Posterior cingulate gyrus (tissue), 11 donors: Measurements from ENCODE around the gene FASN.

Experiments
- DNase-seq, 10 donors: peaks; one replicate each; pipeline versions ENCODE4 v3.0.0 to v3.0.0-alpha.2; 2020 to 2021; ENCODE audit warnings: mixed read lengths in 3 of 10
- intact Hi-C: fragments of 100-400 bp; cut with DNase I; formaldehyde crosslinking; loops from one replicate; pipeline ENCODE4 v1.15.1; 2023

Gene FASN

DNA sequence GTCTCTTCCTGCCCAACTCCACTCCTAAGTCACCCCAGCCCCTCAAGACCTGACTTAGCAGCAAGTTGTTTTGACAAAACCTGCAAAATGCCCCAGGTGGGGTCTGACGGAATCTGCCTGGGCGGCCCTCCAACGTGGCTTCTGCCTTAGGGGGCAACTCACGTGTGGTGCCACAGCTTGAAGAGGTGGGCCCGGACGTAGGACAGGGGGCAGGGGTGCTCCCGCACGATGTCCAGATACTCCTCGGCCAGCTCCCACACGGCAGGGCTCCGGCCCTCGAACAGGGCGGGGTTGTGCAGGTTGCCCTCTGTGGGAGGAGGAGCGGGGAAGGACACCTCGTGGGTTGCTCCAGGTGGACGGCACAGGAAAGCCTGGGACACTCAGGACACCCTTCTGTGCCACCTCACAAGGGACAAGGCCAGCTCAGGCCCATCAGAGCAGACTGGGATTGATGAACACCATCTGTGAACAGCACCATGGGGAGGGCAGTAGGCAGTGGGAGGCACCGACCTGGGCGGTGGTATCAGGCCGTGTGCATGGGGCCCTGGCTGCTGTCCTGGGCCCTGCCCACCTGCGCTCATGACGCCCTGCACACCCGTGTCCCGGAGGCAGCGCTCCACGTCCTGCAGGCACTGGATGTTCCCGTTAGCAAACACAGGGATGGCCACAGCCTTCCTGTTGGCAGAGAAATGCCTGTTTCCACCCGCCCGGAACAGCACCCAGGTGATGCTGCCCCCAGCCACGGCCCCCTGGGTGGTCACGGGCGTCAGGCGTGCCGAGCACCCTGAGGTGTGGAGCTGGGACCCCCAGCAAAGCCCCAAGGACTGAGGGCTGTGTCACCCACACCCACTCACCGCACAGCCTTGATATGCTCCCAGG lies 36.8 kb downstream of the FASN start:
- intact Hi-C loops = no loop called here
- DNase-seq = peak in 1 of 10 donors; percentile 81

DNA sequence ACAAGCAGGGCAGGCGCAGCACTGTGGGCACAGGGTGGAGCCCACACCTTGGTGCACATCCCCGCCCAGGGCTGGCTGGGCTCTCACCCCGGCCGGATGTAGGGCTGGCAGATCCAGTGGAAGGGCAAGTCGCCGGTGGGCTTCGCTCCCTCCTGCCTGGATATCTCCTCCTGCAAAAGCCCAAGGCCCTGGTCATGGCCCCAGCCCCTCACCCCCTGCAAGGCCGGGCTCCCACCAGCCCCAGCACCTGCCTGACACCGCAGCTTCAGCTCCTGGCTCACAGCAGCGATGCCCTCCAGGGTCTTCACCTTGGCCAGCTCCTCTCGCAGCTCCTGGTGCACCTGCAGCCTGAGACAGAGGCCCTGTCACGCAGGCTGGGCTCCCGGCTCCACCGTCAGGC lies 37.4 kb downstream of the FASN start:
- peak in 1 of 10 donors; percentile 82 for DNase-seq
- intact Hi-C loops = no loop called here

DNA sequence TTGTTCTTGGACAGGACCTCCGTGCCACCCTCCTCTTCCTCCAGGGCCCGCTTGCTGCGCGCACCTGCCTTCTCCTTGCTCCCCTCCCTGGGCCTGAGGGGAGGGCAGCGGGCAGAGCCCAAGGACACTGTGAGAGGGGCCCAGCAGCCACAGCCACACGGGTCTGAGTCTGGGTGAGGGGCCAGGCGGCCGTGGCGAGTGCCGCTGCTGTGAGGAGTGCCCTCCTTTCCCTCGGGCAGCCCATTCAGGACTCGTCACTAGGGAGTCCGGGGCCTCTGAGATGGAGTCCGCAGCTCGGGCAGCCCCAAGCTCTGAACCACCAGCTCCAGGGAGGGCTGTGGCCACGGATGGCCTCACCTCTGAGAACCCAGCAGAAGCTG lies 38.0 kb downstream of the FASN start:
- no peak for DNase-seq
- intact Hi-C loops = no loop called here

DNA sequence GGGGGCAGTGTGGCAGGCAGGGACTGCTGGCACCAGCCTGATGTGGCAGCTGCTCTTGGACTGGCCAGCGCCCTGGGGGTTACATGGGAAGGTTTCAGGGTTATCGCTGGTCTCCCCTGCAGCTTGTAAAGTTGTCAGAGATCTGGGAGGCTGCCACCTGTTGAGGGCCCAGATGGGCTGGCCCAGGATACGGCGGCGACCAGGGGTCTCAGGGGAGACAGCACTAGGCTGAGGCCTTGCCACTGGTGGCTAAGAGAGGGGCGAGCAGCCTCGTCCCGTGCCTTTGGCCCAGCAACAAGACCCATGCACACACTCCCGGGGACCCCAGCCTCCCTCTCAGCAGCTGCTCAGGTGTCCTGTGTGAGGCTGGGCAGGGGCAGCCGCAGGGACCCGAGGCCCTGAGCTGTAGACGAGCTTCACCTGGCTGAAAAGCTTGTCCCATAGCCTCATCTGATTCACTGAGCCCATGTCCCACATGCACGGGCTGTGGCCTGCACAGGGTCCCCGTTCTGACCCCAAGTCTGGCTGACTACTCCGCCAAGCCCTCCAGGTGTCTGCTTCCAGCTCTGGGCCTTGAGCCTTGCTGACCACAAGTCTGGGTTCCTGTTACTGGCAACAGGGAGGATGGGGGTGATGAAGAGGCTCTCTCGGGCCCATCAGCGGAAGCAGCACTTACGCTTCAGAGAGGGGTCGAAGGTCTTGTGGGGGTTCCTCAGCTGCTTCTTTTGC lies 38.6 kb downstream of the FASN start:
- DNase-seq = no peak
- intact Hi-C loops = loop anchor here (5.0 kb wide), 1 partner anchor 38 kb away; the partner anchor contains the start of gene FASN

DNA sequence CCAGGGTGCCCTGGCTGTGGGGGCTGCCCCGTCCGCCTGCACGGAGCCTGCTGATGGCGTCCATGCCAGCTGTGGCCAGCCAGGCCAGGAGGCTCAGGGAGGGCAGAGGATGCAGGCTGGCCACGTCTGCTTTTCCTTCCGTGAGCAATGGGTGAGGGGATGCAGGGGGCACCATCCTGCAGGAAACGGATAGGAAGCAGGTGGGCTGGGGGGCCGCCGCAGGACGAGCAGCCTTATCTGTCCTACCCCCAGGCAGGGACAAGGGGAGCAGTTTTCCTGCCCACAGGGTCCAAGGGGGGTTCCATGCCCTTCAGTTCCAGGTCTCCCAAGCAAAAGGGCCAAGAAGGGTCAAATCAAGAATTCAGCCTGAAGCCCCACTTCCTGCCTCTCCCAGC lies 39.2 kb downstream of the FASN start:
- intact Hi-C loops = loop anchor here (5.0 kb wide), 1 partner anchor 38 kb away; the partner anchor contains the start of gene FASN
- DNase-seq = no peak

DNA sequence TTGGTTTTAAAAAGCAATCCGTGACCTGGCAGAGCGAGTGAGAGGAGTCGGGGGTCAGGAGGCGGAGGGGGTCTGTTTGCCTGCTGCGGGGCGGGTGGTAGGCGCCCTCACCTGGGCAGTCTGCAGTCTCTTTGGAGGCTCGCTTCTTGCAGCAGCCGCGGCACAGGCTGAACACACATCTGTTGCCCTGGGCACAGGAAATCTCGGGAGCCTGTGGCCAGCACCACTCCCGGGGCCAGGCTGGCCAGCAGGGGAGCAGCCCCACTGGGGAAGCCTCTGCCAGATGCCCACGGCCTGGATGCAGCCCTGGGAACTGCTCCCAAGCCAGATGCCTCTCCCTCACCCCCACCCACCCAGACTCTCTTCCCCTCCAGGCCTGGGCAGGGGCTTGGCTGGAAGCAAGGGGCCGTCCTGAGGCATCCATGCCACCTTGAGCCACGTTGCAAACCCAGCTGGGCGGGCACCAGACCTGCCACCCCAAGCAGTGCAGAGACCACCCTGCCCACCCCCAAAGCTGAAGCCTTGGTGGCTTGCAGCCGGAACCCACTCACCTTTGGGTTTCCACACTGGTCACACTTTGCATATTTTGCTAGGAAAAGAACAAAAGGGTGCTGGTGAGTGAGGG lies 39.7 kb downstream of the FASN start:
- DNase-seq = no peak
- intact Hi-C loops = loop anchor here (5.0 kb wide), 1 partner anchor 39 kb away; the partner anchor contains the start of gene FASN

DNA sequence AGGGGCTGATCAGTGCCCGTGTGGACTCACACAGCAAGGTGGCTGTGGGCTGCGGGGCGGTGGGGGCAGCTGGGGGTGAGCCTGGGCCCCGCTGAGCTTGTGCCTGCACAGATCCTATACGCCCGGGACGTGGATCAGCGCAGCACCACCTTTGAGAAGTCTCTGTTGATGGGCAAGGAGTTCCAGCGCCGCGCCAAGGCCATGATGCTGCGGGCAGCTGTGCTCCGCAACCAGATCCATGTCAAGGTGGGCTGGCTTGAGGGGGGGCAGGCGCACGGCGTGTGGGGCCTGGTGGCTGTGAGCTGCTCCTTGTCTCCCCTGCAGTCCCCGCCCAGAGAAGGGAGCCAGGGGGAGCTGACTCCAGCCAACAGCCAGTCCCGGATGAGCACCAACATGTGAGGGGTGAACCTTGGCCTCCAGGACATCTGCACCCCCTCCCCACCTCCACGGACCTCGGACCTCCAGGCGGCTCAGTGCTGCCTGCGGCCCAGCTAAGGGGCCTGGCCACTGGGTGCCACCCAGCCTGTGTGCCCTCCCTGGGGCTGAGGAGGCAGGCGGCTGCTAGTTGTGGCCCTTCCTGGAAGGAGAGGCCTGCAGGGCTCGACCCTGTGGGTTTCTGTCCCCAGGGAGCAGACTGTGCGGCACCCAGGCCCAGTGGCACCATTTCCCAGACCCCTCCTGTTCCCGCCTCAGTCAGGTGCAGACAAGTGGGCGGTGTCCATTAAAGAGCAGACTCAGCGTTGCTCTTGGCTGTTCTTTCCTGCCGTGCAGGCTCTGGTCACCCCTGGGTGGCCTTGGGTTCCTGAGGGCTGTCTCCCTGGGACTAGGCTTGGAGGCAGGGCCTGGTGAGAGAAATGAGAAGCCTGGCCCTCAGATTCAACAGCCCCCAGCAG lies 41.1 kb downstream of the FASN start:
- DNase-seq = peak in 1 of 10 donors; percentile 84
- intact Hi-C loops = loop anchor here (5.0 kb wide), 1 partner anchor 40 kb away; the partner anchor contains the start of gene FASN

DNA sequence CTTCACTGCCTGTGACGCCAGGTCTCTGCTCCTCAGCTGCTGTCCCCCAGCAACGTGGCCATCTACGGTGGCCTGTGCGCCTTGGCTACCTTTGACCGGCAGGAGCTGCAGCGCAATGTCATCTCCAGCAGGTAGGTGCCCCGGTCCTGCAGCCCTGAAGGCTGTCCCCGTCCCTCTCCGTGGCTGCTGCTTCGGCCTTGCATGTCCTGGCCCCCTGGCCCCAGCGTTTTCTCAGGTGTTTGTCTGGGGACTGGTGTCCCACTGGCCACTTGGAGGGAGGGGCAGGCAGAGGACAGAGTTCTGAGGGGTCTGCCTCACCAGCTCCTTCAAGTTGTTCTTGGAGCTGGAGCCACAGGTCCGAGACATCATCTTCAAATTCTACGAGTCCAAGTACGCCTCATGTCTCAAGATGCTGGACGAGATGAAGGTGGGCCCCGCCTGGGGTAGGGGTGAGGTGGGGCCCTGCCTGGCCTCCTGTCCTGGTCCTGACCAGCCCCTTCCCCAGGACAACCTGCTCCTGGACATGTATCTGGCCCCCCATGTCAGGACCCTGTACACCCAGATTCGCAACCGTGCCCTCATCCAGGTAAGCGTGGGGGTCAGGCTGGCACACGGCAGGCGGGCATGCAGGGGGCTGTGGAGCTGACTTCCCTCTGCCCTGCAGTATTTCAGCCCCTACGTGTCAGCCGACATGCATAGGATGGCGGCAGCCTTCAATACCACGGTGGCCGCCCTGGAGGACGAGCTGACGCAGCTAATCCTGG lies 41.9 kb downstream of the FASN start:
- intact Hi-C loops = loop anchor here (5.0 kb wide), 1 partner anchor 41 kb away; the partner anchor contains the start of gene FASN
- no peak for DNase-seq

DNA sequence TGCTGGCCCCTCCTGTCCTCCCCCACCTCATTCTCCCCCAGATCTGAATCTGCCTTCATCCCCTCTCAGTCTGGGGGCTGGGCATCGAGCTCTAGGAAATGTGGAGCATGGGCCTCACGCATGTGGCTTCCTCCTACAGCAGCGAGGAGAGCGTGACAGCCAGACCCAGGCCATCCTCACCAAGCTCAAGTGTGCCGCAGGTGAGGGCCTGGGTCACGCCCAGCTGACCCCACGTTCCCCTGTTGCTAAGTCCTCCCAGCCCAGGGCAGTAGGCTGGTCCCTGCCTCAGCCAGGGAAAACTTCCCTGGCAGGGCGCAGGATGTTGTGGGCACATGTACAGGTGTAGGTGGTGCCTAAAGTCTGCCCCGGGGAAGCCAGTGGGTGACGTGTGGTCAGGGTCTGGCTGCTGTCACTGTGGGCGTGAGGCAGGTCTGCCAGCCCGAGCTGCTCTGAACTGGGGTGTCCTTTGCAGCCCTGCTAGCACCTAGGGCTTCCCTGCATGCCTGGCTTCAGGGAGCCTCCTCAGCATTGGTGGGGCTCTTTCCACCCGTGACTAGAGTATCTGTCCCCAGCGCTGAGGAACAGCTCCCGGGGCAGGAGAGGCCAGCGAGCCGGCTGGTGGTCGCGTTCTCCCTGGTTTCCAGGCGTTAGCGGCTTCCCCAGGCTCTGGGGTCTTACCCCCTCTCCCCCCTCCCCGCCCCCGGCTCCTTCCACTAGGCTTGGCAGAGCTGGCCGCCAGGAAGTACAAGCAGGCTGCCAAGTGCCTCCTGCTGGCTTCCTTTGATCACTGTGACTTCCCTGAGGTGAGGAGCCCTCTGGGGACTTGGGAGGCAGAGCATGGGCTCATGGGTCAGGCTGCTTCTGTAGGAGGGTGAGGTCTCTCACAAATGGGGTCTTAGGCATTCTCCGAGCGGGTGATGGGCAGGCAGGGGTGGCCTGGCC lies 42.7 kb downstream of the FASN start:
- intact Hi-C loops = loop anchor here (5.0 kb wide), 1 partner anchor 42 kb away; the partner anchor contains the start of gene FASN
- DNase-seq = peak in 1 of 10 donors; percentile 40

DNA sequence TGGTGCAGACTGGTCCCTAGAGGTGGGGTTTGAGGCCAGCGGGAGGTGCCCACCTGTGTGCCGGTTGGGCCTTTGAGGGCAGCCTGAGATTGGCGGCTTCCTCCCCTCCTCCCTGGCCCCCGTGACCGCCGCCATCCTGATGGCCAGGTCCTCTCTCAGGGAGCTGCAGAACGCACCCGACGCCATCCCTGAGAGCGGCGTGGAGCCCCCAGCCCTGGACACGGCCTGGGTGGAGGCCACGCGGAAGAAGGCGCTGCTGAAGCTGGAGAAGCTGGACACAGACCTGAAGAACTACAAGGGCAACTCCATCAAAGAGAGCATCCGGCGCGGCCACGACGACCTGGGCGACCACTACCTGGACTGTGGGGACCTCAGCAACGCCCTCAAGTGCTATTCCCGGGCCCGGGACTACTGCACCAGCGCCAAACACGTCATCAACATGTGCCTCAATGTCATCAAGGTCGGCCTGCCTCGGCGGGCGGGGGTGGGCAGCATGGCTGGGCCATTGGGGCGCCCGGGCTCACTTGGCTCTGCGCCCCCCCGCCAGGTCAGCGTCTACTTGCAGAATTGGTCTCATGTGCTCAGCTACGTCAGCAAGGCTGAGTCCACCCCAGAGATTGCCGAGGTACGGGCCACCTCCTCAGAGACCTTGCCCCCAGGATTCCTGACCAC lies 43.5 kb downstream of the FASN start:
- intact Hi-C loops = loop anchor here (5.0 kb wide), 1 partner anchor 43 kb away; the partner anchor contains the start of gene FASN
- DNase-seq = peak in 1 of 10 donors; percentile 80

DNA sequence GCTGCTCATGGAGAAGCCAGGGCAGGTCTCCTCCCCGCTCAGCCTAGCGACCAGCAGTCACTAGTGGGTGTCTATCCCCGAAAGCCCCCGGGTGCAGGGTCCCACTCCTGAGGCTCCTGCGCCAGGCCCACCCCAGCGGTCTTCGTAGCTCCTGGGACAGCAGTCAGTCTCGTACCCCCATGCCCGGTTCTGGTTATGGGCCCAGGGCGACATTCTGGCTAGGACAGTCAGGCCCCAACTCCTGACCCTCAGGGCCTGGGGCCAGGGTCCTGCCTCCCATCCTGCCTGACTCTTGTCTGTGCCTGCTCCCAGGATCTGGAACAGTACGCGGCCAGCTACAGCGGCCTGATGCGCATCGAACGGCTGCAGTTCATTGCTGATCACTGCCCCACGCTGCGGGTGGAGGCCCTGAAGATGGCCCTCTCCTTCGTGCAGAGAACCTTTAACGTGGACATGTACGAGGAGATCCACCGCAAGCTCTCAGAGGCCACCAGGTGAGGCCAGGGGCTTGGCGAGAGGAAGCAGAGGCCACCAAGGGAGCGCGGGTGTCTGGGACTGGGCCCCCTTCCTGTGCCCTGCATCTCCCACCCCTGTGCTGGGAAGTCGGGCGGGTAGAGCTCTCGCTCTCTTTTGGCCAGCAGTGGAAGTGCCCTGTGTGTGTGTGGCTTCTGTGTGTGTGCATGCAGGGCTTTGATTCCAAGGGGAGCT lies 44.3 kb downstream of the FASN start:
- intact Hi-C loops = no loop called here
- peak in 2 of 10 donors; percentile 65 to 83 for DNase-seq

DNA sequence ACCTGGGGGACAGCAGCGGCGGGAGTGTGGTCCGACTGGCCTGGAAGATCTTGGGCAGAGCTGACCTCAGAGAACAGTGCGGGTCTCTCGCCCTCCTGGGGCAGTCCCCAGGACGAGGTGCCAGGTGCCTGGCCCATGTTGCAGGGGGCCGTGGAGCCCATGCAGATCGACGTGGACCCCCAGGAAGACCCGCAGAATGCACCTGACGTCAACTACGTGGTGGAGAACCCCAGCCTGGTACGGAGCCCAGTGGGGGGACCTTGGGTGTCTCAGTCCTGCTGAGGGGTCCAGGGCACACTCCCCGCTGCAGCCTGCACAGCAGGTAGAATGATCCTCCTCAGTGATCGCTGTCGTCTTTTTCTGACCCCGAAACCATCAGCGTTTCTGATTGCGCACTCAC lies 44.9 kb downstream of the FASN start:
- intact Hi-C loops = no loop called here
- DNase-seq = no peak

DNA sequence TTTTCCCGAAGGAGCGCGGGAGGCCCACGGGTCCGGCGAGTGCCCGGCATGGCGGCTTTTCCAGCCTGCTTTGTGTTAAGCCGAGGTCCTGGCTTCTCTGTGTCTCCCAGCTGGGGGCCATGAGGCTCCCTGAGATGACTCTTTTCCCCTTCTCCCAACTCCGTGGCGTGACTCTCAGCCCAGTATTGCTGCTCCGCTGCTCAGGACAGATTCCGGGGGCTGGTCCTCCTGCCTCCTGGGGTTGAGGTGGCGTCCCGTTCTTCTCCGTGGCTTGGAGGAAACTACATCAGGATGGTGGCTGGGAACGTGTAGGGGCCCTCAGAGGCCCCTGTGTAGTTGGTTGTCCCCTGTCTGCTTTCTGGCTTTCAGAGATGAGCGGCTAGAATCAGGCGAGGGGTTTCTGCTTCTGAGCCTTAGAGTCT lies 45.4 kb downstream of the FASN start:
- intact Hi-C loops = loop anchor here (1.0 kb wide), 1 partner anchor 13 kb away; the partner anchor contains the start of gene DUS1L
- DNase-seq = peak in 1 of 10 donors; percentile 72

DNA sequence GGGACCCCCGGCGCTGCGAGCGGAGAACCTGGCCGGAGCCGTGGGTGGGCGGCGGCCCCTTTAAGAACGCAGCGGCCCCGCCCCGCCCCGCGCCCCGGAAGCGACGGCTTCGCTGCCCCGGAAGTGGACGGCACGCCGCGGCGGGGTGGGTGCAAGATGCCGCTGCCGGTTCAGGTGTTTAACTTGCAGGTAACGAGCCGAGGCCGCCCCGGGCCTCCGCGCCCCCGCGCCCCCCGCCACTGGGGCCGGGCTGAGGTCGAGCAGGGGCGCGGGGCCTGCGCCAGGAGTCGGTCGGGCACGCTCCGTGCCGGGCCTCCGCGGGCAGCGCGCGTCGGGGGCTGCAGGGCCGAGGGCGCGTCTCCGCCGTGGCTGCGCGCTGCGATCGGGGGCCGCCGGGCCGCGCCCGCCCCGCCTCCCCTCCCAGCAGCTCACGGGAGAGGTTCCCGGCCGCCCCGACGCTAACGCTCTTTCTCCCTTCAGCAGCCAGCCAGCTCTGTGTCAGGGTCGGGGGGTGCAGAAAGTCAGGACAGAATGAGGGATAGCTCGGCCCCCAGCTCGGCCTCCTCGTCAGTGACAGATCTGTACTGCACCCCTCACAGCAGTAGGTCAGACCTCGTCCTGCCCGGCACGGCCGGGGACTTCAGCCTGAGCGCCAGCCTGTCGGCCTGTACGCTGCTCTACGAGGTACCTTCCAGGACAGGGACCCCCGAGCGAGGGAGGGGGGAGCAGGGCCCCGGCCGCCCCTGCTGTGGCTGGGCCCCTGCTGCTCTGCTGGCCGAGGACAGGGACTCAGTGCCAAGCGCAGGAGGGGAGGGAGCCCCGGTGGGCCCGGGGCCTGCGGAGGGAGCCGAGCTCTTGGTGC lies 46.0 kb downstream of the FASN start, which contains the start of the genes GPS1 and RFNG:
GPS1 (plus strand) TSS at position 123 of the 862 bp plus-strand sequence; CDS start at position 157, 34 bp downstream.
RFNG (minus strand) TSS at position 36 of the 862 bp plus-strand sequence. CDS start 45 bp downstream, outside the sequence.
- peak; percentile 74 to 98 (median 84) for DNase-seq
- intact Hi-C loops = loop anchor here (1.0 kb wide), 1 partner anchor 13 kb away; the partner anchor contains the start of gene DUS1L
